Forelimb muscle (tissue), 1 donor: ENCODE measurements around the gene ARID5B. TPM values are rescaled to one million over a fixed set of nuclear protein-coding genes. Genes with fewer than 3 reads are reported as not detected.

ENCODE experiments used
- DNase-seq: peaks from one replicate; pipeline ENCODE4 v3.0.0-alpha.2; 2013; ENCODE audit warnings: low read depth
- polyA plus RNA-seq: library from polyadenylated mRNA; unstranded; fragments of 120-200 nt; gene quantifications from one replicate; pipeline ENCODE4 v1.2.1, GENCODE V29; 2013; ENCODE audit not compliant: insufficient read length

The ARID5B gene
- polyA plus RNA-seq, 1 donor = 19.0 TPM

DNA sequence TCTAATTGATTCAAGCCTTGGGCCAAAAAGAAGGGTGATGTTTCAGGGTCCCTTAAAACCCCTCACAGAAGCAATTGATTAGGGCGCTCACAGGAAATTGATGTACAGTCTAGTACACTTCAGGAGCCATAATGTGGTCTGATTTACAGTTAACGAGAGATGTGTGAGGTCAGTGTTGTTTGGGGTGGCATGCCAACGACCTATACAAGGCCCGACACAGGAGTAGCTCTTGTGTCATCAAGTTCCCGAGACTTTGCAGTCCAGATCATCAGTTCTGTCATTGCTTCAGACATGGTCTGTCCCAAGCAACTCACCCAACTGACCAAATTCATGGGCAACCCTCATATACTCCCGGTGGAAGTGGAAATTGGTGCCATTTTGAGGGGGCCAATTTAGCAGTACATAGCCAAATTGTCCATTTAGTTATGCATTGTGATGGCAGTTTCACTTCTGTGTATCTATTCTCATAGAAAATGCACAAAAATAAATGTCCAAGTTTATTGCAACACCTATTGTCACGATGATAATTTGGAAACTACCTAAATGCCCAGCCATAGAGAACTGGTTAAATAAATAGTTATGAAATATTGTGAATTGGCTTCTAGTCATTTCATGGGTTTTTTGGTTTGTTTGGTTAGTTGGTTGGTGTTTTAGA lies 18.0 kb upstream of the ARID5B start:
- DNase-seq = no peak

DNA sequence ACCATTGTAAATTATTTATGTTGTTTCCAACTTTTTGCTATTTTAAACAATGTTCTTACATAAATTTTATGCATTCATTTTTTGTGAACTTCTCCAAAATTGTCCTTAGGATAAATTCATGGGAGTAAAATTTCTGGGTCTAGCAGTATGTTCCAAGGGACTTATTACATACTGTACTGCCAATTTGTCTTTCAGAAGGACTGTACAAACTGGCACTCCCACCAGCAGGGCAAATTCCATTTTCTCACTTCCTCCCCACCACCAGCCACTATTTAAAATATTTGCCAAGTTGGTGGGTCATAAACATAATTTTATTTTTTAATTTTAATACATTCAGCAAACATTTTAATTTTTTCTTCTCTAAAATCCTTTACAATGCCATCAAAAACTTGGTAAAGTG lies 13.7 kb upstream of the ARID5B start:
- no peak for DNase-seq

DNA sequence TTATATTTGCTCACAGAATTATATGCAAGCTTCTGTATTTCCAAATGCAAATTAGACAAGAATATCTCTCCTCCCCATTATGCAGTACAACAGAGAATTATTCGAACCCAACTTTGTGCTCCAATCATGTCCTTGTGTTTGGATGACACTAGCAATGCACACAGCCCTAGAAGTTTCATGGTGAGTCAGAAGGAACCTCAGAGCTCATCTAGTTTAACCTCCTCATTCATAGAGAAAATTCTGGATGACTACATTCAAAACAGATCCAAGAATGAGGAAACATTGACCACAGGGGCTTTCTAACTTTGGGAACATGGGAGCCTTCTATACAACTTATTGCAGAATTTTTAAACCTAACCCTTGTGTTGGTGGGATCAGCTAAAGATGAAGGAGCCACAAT lies 12.8 kb upstream of the ARID5B start:
- DNase-seq = no peak

DNA sequence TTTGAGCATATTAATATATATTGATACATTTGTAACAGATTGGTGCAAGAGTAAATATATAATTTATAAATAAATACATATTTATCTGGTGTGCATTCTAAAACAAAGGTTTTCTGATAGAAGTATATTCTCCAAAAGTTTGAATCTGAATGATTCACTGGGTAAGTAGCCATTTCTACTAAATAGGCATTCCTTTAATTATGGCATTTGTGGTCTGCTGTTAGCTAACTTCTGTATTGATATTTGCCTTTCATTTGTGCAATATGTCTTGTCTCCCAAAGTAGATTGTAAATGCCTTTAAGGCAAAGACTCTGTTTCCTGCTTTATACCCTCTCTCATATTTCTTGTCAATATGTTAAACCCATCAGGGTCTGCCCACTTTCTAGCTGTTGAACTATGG lies 11.1 kb upstream of the ARID5B start:
- no peak for DNase-seq

DNA sequence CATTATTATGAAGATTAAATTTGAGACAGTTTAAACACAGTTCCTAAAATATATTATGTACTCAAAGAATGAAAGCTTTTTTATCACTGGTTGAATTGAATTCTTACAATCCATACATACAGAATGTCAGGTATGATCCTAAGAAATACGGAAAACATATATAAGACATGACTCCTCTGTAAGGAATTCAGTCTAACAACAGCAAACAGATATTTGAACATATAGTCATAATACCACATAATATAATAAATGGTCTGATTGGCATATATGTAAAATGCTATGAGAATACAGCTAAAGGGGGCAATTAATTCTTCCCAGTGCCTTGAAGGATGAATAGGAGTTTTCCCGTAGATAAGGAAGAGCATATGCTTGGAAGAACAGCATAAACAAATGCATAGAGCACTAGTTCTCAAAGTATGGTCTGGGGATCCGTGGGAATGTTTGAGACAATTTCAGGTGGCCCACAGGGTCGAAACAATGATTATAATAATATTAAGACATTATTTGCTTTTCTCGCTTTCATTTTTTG lies 10.6 kb upstream of the ARID5B start:
- no peak for DNase-seq

DNA sequence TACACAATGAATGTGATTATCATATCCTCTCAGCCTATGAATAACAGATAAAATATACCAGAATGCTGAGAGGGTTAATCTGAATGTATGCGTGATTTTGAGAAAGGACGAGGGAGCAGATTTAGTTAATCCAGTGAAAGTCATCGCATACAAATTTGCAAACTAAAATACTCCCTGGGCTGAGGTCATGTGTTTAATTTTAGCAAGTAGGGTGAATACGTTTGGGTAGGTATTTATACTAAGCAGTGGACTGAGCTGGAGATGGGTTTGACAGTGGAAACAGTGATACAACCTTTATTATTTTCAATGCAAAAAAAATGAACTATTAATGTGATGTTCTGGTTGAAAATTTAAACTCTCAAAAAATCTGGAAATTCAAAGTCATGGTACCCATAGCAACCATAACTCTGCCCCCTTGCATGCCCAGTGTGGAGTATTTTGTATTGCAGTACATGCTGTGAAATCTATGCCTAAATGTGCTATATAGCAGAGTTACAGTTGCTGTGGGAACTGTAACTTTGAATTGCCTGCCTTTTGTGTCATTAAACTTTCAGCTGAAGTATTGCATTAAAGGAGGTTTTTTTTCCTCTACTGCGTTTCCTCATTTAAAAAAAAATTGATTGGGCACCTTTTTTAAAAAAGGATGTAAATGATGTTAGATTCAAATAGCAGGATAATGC lies 9.5 kb upstream of the ARID5B start:
- DNase-seq = no peak

DNA sequence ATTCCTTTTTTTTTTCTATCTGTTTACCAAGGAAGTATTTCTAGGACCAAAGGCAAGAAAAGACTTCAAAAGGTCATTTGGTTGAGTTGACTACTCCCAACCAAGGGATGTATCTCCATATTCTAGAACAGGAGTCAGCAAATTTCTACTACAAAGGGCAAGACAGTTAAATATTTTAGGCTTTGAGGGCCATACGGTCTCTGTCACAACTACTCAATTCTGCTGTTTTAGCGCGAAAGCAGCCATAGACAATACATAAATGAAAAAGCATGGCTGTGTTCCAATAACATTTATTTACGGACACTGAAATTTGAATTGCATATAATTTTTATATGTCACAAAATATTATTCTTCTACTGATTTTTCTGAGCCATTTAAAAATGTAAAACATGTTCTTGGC lies 8.5 kb upstream of the ARID5B start:
- DNase-seq = no peak

DNA sequence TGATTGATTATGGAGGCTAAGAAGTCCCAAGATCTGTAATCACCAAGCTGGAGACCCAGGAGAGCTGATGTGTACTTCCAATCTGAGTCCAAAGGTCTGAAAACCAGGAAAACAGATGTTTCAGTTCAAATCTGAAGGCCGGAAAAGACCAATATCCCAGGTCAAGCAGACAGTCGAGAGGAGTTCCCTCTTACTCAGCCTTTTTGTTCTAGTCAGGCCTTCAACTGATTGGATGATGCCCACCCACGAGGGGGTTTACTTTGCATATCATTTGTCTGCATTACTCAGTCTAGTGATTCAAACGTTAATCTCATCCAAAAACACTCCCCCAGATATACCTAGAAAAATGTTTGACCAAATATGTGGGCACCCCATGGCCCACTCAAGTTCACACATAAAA lies 7.4 kb upstream of the ARID5B start:
- no peak for DNase-seq

DNA sequence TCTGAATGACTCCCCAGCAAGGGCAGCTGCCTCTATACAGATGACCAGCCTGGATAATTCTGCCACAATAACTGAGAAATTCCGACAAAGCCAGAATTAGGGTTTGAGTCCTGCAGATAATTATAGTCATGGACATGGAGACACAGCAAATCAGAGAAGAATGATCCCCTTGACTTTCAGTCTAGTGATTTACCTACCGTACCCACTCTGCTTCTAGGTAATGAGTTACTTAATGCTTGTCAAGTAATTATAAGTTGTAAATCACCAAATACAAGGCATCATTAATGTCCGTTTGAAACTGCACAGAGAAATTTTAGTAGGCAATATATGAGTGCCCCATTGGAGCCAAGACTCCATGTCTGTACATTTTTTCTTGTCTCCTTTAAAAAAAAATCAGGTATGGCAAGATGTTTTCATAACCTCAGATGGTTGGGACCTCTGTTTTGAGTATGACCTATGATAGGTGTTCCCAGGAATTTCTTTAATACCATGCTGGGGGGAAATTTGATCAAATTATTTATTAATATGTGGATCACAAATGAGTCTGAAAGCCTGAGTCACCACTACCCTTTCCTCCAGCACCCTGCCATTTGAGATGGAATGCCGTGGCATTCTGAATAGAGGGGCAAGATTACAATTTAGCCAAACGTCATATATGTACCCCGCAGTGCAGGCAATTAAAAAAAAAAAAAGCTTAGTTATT lies 5.5 kb upstream of the ARID5B start:
- DNase-seq = no peak

DNA sequence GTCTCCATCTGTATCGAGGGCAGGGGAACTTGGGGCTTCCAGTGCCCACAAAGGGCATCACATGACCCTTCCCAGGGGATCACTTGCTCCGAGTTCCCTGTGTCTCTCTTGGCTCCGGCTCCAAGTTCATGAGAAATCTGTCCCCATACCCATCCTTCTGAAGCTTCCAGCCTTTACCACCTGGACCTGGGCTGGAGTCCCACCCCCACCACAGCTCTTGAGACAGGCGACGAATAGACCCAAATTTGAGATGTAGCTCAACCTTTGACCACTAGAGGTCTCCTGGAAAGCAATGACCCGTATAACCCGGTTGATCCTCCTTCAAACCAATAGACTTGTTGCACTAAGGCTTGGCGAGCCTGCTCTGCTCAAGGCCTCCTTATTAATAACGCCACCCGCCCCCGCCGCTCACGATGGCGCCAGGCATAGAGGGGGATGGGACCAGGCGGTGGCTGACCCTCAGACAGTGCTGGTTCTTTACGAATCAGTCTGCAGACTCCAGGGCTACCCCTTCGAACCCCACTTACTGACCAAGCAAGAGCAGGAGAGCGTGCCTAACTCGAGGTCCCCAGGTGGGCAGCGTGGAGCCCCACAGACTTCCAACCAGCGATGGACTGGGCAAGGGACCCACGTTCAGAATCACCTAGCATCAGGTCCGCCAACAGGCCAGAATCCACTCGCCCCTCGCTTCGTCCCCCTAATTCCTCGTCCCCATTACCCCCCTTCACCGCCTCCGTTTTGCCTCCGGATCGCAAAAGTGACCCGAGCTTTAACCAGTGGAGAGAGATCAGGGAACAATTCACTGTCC lies 4.4 kb upstream of the ARID5B start:
- no peak for DNase-seq

DNA sequence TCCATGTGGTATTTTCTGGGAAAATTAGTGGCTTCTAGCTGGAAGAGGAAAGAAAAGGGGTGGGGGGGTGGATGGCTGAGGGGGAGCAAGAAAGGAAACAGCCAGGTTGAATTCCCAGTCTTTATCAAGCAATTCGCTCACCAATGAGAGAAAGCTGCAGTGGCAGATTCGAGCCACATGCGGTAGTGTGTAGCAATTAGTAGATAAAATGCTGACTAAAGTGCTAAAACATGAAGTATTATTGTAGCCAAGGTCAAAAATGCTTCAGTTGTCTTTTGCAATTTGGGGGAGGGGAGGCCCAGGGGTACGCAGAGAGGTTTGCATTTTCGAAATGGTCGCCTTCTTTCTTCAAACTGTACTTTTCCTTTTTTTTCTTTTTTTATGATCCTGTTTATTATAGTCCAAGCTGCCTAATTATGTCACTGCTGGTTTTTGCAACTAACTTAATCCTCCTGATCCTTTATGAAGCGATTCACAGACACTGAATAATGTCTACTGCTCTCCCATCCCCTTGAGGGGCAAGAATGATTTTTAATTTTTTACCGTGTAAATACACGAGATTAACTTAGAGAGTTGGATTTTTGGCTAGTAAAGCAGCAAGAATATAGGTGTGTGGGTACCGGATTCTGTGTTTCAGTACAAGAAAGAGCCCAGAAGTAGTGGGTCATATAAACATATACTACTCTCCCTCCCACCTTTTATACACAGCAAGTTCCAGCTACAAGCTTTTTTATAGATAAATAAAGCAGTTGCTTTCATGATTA lies 3.6 kb upstream of the ARID5B start:
- no peak for DNase-seq

DNA sequence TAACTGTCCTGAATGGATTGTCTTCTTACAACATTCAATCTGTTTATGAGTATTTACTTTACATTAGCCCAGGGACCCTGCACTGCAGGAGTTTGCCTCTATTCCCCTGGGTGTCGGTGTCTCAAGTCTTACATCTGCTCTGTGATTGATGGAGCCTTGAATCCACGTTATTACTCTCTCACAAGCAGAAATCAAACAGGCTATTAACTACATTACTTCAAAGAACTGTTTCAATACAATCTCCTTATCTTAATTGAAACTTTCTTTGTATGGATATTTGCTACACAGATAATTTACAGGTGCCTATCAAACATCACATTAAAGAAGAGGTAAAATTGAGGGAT lies 3.1 kb upstream of the ARID5B start:
- DNase-seq = no peak

DNA sequence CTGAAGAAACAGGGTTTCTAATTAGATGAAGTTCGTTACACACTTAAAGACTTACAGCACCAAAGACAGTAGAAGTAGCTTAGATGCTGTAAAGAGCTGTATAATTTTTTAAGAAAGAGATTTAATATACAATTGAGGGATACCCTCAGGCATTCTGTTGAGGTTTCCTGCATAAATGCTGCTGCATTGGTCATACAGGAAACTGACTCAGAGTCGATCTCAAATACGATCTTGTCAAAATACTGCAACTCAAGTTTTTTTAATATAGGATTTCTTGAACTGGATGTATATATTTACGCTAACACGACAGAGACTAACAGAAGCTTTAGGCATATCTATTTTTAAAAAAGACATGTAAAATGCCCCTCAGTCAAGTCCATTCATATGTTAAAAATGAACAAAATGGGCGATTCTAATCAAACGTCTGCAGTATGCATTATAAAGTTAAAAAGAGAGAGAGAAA lies 2.4 kb upstream of the ARID5B start:
- no peak for DNase-seq

DNA sequence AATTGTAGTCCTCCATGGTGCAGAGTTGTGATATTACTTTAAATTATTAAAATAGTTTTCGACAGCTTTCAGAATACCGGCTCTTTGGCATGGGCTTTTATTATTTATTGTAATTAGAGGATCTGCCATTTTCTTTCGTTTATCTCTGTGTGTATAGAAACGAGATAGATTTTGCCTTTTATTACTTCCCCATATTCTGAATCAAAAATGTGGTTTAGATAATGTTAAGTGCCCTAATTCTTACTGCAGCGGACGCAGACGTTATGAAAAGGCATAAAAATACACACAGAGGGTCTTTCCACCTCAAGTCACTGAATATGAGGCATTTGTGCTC lies 1.9 kb upstream of the ARID5B start:
- no peak for DNase-seq

DNA sequence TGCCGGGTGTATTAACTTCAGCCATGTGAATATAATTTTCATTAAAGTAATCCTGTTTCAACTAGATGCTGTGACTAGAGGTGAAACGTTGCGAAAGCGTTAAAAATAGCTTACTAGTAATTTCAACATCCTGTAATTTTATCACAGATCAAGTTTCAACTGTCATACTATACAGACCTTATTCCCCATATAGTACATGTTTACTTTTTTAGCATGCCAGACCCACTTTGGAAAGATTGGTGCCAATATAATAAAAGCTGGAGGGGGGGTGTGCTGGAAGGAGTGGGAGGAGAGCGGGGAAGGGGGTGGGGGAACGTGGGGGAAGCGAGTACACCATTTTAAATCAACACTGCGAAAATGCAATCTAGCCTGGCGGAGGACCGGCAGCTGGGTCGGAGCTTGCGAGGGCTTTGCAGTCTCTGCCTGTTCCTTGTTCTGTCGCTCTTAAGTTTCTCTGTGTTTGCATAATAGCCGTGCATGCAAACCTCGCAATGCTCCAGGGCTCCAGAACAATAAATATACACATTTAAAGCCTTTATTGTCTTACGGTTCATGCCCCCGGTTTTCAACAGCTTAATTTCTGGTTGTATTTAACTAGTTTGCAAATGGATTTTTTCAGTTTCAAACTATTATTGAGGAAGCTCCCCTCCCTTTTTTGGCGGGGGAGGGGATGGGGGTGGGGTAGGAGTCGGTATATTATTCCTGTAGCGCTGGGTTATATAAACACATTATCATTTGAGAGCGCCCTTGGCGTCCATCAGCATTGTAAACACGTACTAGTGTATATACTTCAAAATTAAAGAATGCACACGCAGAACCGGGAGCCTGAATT lies 1.3 kb upstream of the ARID5B start:
- DNase-seq = peak; percentile 46

DNA sequence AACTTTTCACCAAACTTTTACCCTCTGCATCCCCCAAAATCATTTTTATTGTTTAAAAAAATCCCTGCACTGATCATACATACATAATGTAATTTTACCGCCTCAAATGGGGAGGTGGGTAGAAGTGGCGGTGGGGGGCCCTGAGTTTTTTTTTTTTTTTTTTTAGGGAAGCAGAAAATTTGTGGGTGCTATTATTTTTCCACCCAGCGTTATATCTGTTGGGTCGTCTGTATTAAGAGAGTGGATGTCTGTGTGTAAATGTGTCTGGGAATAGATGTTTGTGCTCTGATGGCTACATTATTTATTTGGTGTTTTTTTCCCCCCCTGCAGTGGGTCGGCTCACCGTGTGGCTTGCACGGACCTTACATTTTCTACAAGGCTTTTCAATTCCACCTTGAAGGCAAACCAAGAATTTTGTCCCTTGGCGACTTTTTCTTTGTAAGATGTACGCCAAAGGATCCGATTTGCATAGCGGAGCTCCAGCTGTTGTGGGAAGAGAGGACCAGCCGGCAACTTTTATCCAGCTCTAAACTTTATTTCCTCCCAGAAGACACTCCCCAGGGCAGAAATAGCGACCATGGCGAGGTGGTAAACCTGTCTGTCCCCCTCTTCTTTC lies 438 bp downstream of the ARID5B start:
- DNase-seq = peak; percentile 28

DNA sequence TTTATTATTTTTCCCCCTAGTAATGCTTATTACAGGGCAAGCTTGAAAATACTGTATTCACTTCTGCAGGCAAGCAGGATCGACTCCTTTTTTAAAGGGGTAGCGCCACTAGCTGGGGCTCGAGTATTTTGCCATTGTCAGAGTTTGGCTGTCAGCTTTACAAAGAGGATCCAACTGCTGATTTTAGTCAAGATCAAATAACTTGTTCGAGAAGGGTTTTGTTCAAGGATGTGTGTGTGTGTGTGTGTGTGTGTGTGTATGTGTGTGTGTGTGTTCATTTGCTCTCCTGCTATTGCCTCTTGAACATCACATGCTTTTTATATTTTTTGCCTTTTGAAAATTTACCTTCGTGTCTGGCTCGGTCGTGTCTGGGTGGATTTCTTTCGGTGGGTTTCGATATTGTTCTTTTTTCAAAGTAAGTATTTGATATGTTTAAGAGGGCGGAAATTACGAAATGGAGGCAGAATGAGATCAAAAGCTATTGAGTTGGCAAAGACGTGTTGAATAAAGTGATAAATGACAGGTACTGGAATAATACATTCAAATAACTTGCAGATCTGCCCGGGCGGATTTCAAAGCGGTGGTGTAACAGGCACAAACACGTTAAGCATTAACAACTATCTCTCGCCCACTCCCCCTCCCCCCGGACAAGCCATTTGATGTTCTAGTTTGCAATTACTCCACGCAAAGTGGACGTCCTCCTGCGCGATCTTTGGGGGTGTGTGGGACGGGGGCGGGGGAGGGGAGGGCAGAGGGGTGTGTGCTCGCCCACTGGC lies 1.1 kb downstream of the ARID5B start:
- DNase-seq = peak; percentile 69

DNA sequence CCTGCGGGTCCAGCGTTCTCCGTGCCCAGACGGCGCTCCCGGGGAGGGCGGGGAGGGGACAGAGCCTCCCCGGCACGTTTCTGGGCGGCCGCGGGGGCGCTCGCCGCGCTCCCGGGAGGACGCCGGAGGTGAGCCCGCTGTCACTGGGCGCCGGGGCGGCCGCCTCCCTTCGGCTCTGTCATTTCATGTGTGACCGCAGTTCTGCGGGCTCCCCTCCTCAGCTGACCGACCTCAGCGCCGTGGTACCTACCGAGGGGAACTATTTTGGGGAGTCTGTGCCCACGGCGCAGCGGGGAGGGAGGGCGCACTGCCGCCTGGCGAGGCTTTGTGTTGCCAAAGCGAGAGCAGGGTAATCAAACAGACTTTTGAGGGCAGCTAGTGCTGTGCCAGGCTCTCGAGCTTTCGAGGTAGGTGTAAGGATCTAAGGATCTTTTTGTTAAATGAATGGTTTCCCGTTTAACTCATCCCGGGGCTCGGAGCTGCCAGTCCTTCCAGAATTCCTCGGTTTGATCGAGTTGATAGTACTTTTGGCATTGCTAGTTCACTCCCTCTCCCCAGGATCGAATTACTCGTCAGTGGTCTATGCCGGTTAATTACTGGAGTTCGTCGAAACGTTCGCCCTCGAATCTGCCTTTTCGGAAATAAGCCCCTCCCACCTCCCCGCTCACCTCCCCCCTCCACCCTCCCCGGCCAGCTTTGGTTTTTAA lies 1.9 kb downstream of the ARID5B start:
- DNase-seq = peak; percentile 58

DNA sequence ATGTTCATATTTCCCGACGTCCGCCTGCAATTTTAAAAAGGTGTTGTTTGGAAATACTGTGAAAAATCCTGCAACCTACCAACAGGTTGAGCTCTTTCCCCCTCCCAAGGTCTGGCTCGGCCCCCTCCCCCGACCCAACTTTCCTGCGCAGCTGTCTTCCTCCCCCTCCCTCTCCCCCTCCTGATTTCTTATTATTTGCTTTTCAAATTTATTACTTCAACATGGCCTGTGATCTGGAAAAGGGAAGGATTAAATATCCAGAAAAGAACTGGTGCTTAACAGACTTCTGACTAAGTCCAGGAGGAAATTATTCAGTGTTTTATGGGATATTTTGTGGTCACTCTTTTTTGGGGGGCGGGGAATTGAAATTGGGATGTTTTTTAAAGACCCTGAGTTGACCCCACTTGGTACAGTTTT lies 2.4 kb downstream of the ARID5B start:
- peak; percentile 31 for DNase-seq
